ENCODE measurements around the gene LRMDA.

GRCh38 chr10:75685187-75685586 is 253.8 kb downstream of the LRMDA start:
- TF ChIP-seq POLR2A (IDR thresholded peaks at IDR 0.05): no peak
- TF ChIP-seq CTCF (IDR thresholded peaks at IDR 0.05): no peak
